ENCODE data around the gene SUCLG1. TPM values are rescaled to one million over a fixed set of nuclear protein-coding genes. Genes with fewer than 3 reads are reported as not detected.

SUCLG1 gene
- total RNA-seq, 4 donors from 2014 or later: 62.7 to 85.8 (median 74.5) TPM

- no peaks in the 10 kb centered on the region for H3K4me1 ChIP-seq
- H3K9me3 ChIP-seq: no peaks in the 10 kb centered on the region
- H3K27me3 ChIP-seq: no peaks in the 10 kb centered on the region
- ATAC-seq: no peak
- 91 to 98% methylated on average over 6 of the region's 6 CpGs for WGBS, 2 donors (ENCODE audit: low coverage in 1 of 2)
- H3K36me3 ChIP-seq: no peaks in the 10 kb centered on the region
- H3K27ac ChIP-seq: no peak overlapping the region
- no peak for TF ChIP-seq POLR2AphosphoS5 (IDR thresholded peaks at IDR 0.05)
- TF ChIP-seq POLR2A (IDR thresholded peaks at IDR 0.05): no peak
- no peak for TF ChIP-seq EP300 (IDR thresholded peaks at IDR 0.05)
- TF ChIP-seq CTCF (IDR thresholded peaks at IDR 0.05): no peak
- no peak overlapping the region for H3K4me3 ChIP-seq
Measured at GRCh38 chr2:84491741-84492140, 32.7 kb upstream of the SUCLG1 start.

GRCh38 chr2:84491256-84491655 lies 32.2 kb upstream of the SUCLG1 start:
- Histone ChIP-seq H3K36me3 (no peaks in the 10 kb centered on the region), H3K4me3 (no peak overlapping the region), H3K27me3 (no peaks in the 10 kb centered on the region), H3K27ac (no peak overlapping the region), H3K4me1 (no peaks in the 10 kb centered on the region), H3K9me3 (no peaks in the 10 kb centered on the region)
- ATAC-seq: no peak
- TF ChIP-seq EP300 (IDR thresholded peaks at IDR 0.05): no peak
- no peak for TF ChIP-seq CTCF (IDR thresholded peaks at IDR 0.05)
- 49 to 50% methylated on average over 2 of the region's 2 CpGs for WGBS, 2 donors (ENCODE audit: low coverage in 1 of 2)

GRCh38 chr2:84487298-84487996 lies 28.4 kb upstream of the SUCLG1 start:
- H3K4me1 ChIP-seq: no peaks in the 10 kb centered on the region
- H3K4me3 ChIP-seq: no peak overlapping the region
- ATAC-seq: no peak
- no peak for TF ChIP-seq POLR2A (IDR thresholded peaks at IDR 0.05)
- no peak for TF ChIP-seq POLR2AphosphoS5 (IDR thresholded peaks at IDR 0.05)
- no peak for TF ChIP-seq EP300 (IDR thresholded peaks at IDR 0.05)
- no peak overlapping the region for H3K27ac ChIP-seq
- H3K9me3 ChIP-seq: no peaks in the 10 kb centered on the region
- peaks cover 6% of the 10 kb centered on the region for H3K27me3 ChIP-seq
- H3K36me3 ChIP-seq: no peaks in the 10 kb centered on the region
- 25 to 73% methylated on average over 2 of the region's 3 CpGs for WGBS, 2 donors (ENCODE audit: low coverage in 1 of 2)

GRCh38 chr2:84486441-84487115 lies 27.5 kb upstream of the SUCLG1 start:
- H3K9me3 ChIP-seq: no peaks in the 10 kb centered on the region
- H3K27ac ChIP-seq: no peak overlapping the region
- WGBS, 2 donors (ENCODE audit: low coverage in 1 of 2): 73 to 94% methylated on average over 2 of the region's 2 CpGs
- H3K4me3 ChIP-seq: no peak overlapping the region
- ATAC-seq: no peak
- no peaks in the 10 kb centered on the region for H3K4me1 ChIP-seq
- TF ChIP-seq POLR2A (IDR thresholded peaks at IDR 0.05) (no peak), EP300 (IDR thresholded peaks at IDR 0.05) (no peak), POLR2AphosphoS5 (IDR thresholded peaks at IDR 0.05) (no peak), CTCF (IDR thresholded peaks at IDR 0.05) (no peak)
- peaks cover 6% of the 10 kb centered on the region for H3K27me3 ChIP-seq
- H3K36me3 ChIP-seq: no peaks in the 10 kb centered on the region

GRCh38 chr2:84483320-84483719 lies 24.2 kb upstream of the SUCLG1 start:
- Histone ChIP-seq H3K36me3 (no peaks in the 10 kb centered on the region), H3K27me3 (peaks cover 6% of the 10 kb centered on the region), H3K27ac (no peak overlapping the region), H3K9me3 (peaks cover 0 to under 1% (median 0%) of the 10 kb centered on the region in 3 donors), H3K4me3 (no peak overlapping the region), H3K4me1 (no peaks in the 10 kb centered on the region)
- 83 to 85% methylated on average over 1 of the region's 1 CpG for WGBS, 2 donors (ENCODE audit: low coverage in 1 of 2)
- TF ChIP-seq POLR2A (IDR thresholded peaks at IDR 0.05): no peak
- TF ChIP-seq EP300 (IDR thresholded peaks at IDR 0.05): no peak
- TF ChIP-seq POLR2AphosphoS5 (IDR thresholded peaks at IDR 0.05): no peak
- no peak for TF ChIP-seq CTCF (IDR thresholded peaks at IDR 0.05)
- no peak for ATAC-seq

Data from gastroesophageal sphincter (tissue), 4 donors.